Upper lobe of left lung (tissue), 4 donors: Measurements from ENCODE around the gene RAB6B.

Experiments
- POLR2A ChIP-seq, 4 donors: fragments of 450-650 bp; IDR thresholded peaks; one replicate each; pipeline ENCODE4 v1.5.1; 2016 to 2017; ENCODE audit warnings: antibody characterized with exemption in 4 of 4, mild to moderate bottlenecking in 2 of 4
- POLR2AphosphoS5 ChIP-seq, 2 donors: sonication (generic); formaldehyde crosslinking; IDR thresholded peaks; one replicate each; pipeline ENCODE4 v1.5.1; 2017; ENCODE audit warnings: antibody characterized with exemption in 2 of 2

DNA sequence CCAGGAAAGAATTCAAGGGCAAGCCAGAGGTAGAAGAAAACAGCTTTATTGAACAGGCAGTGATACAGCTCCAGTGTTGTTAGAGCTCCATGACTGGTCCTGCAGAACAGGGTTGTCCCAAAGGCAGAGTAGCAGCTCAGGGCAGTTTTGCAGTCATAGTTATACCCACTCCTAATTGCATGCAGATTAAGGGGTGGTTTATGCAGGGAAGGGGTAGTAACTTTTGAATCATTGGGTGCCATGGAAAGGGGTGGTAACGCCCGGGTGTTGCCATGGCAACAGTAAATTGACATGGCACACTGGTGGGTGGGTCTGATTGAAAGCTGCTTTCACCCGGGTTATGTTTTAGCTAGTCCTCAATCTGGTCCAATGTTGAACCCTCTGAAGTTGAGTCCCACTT, 9.7 kb upstream of the RAB6B start:
- no peak for TF ChIP-seq POLR2A (IDR thresholded peaks at IDR 0.05)
- TF ChIP-seq POLR2AphosphoS5 (IDR thresholded peaks at IDR 0.05), result no peak
